Smooth muscle cell (in vitro differentiated cells): ENCODE measurements around the gene TNIK. TPM values are rescaled to one million over a fixed set of nuclear protein-coding genes. Genes with fewer than 3 reads are reported as not detected.
A peak's percentile ranks its signal among the peaks of the same experiment; 100 is the strongest.

Experiments used
- DNase-seq: peaks from one replicate; lab custom pipeline; 2025; ENCODE audit not compliant: unreplicated experiment; lab: John Stamatoyannopoulos, UW
- H2AFZ ChIP-seq: fragments of 200-600 bp; sonication (generic); 2 replicates; pipeline ENCODE4 v1.6.0; 2016; ENCODE audit warnings: antibody characterized with exemption, low read depth, mild to moderate bottlenecking
- H3F3A ChIP-seq: fragments of 200-600 bp; sonication (generic); 2 replicates; pipeline ENCODE4 v1.6.0; 2017; ENCODE audit warnings: antibody characterized with exemption, low read depth
- H3K27ac ChIP-seq: fragments of 200-600 bp; sonication (generic); 2 replicates; pipeline ENCODE4 v1.5.1; 2016; ENCODE audit warnings: low read depth, mild to moderate bottlenecking
- H3K27me3 ChIP-seq: fragments of 200-600 bp; sonication (generic); 2 replicates; pipeline ENCODE4 v1.6.1; 2016; ENCODE audit warnings: low read depth, mild to moderate bottlenecking
- H3K36me3 ChIP-seq: fragments of 200-600 bp; sonication (generic); 2 replicates; pipeline ENCODE4 v1.5.1; 2016; ENCODE audit warnings: low read depth
- H3K4me1 ChIP-seq: fragments of 200-600 bp; sonication (generic); 2 replicates; pipeline ENCODE4 v1.5.1; 2016; ENCODE audit warnings: low read depth
- H3K4me2 ChIP-seq: fragments of 200-600 bp; sonication (generic); 2 replicates; pipeline ENCODE4 v1.6.0; 2016; ENCODE audit warnings: mild to moderate bottlenecking
- H3K4me3 ChIP-seq: fragments of 200-600 bp; sonication (generic); 2 replicates; pipeline ENCODE4 v1.5.1; 2016; ENCODE audit warnings: mild to moderate bottlenecking
- H3K79me2 ChIP-seq: fragments of 200-600 bp; sonication (generic); 2 replicates; pipeline ENCODE4 v1.6.0; 2016; ENCODE audit warnings: low read depth, mild to moderate bottlenecking
- H3K9ac ChIP-seq: fragments of 200-600 bp; sonication (generic); 2 replicates; pipeline ENCODE4 v1.6.0; 2016; ENCODE audit warnings: low read depth
- H3K9me3 ChIP-seq: fragments of 200-600 bp; sonication (generic); replicated peaks from 2 replicates; pipeline ENCODE4 v1.5.1; 2016; ENCODE audit warnings: low read depth
- H4K20me1 ChIP-seq: fragments of 200-600 bp; sonication (generic); 2 replicates; pipeline ENCODE4 v1.6.0; 2016; ENCODE audit warnings: low read depth
- CTCF ChIP-seq: fragments of 200-600 bp; sonication (generic); IDR thresholded peaks from 2 replicates; pipeline ENCODE4 v1.5.1; 2017; ENCODE audit warnings: borderline replicate concordance, mild to moderate bottlenecking, antibody characterized with exemption; ENCODE audit not compliant: insufficient read depth, poor library complexity, severe bottlenecking
- WGBS: methylation state at CpG from one replicate; pipeline ENCODE4 v1.1.7; 2016; ENCODE audit warnings: low lambda C conversion rate; 5-methylcytosine and 5-hydroxymethylcytosine counted together
- polyA plus RNA-seq: library from polyadenylated mRNA; unstranded; fragments of >200 nt; fragmentation: Nextera tagmentation; extraction: Ambion mirVana; gene quantifications from 2 replicates; pipeline ENCODE4 v1.2.1, GENCODE V29; 2016
- total RNA-seq: library from RNA; depleted of rRNA; stranded (reverse); fragments of >200 nt; gene quantifications from 2 replicates; pipeline ENCODE4 v1.2.3, GENCODE V29; 2014

TNIK gene
- total and polyA plus RNA-seq, 2 experiments from 2014 or later = 10.4 to 12.5 TPM

GRCh38 chr3:171198781-171199472, 261.3 kb downstream of the TNIK start:
- no peak for DNase-seq
- H3K4me2 ChIP-seq = peak overlapping the region; percentile 37

GRCh38 chr3:171195686-171196085, 264.5 kb downstream of the TNIK start:
- Histone ChIP-seq H3K27me3 (no peaks in the 10 kb centered on the region), H3K4me2 (no peak overlapping the region), H2AFZ (no peak overlapping the region), H4K20me1 (no peaks in the 10 kb centered on the region), H3K27ac (no peak overlapping the region), H3K79me2 (no peaks in the 10 kb centered on the region), H3K9me3 (no peaks in the 10 kb centered on the region), H3F3A (no peaks in the 10 kb centered on the region), H3K36me3 (no peaks in the 10 kb centered on the region), H3K9ac (no peak overlapping the region), H3K4me3 (no peak overlapping the region), H3K4me1 (peaks cover 4% of the 10 kb centered on the region)
- no peak for DNase-seq
- TF ChIP-seq CTCF = peak; percentile 17
- 97% methylated on average over 1 of the region's 1 CpG for WGBS

More at GRCh38 chr3:171198781-171199472, 261.3 kb downstream of the TNIK start:
- H3K27me3 ChIP-seq = no peaks in the 10 kb centered on the region
- no peaks in the 10 kb centered on the region for H3K9me3 ChIP-seq
- WGBS = 65% methylated on average over 3 of the region's 3 CpGs
- no peak overlapping the region for H3K4me3 ChIP-seq
- H4K20me1 ChIP-seq = no peaks in the 10 kb centered on the region
- peak overlapping the region; percentile 77 for H3K27ac ChIP-seq
- no peaks in the 10 kb centered on the region for H3K36me3 ChIP-seq
- H2AFZ ChIP-seq = no peak overlapping the region
- no peak for TF ChIP-seq CTCF
- H3K9ac ChIP-seq = no peak overlapping the region
- no peaks in the 10 kb centered on the region for H3K79me2 ChIP-seq
- no peaks in the 10 kb centered on the region for H3F3A ChIP-seq
- H3K4me1 ChIP-seq = peaks cover 4% of the 10 kb centered on the region

GRCh38 chr3:171194965-171195364, 265.2 kb downstream of the TNIK start:
- 59% methylated on average over 1 of the region's 1 CpG for WGBS

More at GRCh38 chr3:171194965-171195364, 265.2 kb downstream of the TNIK start:
- no peak overlapping the region for H3K4me2 ChIP-seq
- no peak overlapping the region for H2AFZ ChIP-seq
- H3K27me3 ChIP-seq = no peaks in the 10 kb centered on the region
- no peak overlapping the region for H3K27ac ChIP-seq
- no peaks in the 10 kb centered on the region for H4K20me1 ChIP-seq
- H3K4me3 ChIP-seq = no peak overlapping the region
- no peak overlapping the region for H3K9ac ChIP-seq
- no peak for TF ChIP-seq CTCF
- DNase-seq = no peak
- no peaks in the 10 kb centered on the region for H3K36me3 ChIP-seq
- no peaks in the 10 kb centered on the region for H3K79me2 ChIP-seq
- H3F3A ChIP-seq = no peaks in the 10 kb centered on the region
- peaks cover 4% of the 10 kb centered on the region for H3K4me1 ChIP-seq
- no peaks in the 10 kb centered on the region for H3K9me3 ChIP-seq
